ENCODE data around the gene DESI1.
"Not testable (repeated sequence)": the region's sequence is repeated elsewhere in the genome, so short reads cannot be mapped to it uniquely, and the experiment has no call there.

Gene DESI1

GRCh38 chr22:41638748-41639147 is 17.9 kb upstream of the DESI1 start:
- H3K79me2 ChIP-seq (ENCODE audit: insufficient read depth, low read length), result 0 out of 2 replicates have a peak, but pooled peaks cover 2% of the 10 kb centered on the region
- no peaks in the 10 kb centered on the region for H3K4me1 ChIP-seq (ENCODE audit: insufficient read depth, low read length, severe bottlenecking)
- H3K9ac ChIP-seq (ENCODE audit: low read length), result no peak overlapping the region
- no peaks in the 10 kb centered on the region for H3K27me3 ChIP-seq (ENCODE audit: insufficient read depth, low read length)
- no peaks in the 10 kb centered on the region for H3K9me3 ChIP-seq (ENCODE audit: low read length)
- H3K27ac ChIP-seq (ENCODE audit: low read depth, low read length, poor library complexity, severe bottlenecking), result no peak overlapping the region
- no peaks in the 10 kb centered on the region for H3F3A ChIP-seq (ENCODE audit: insufficient read depth, low read length)
- H4K20me1 ChIP-seq (ENCODE audit: insufficient read depth, low read length), result no peaks in the 10 kb centered on the region
- peaks cover 98% of the 10 kb centered on the region for H3K36me3 ChIP-seq (ENCODE audit: insufficient read depth, low read length)
- no peak overlapping the region for H2AFZ ChIP-seq (ENCODE audit: low read length)
- TF ChIP-seq, protein P1, sequence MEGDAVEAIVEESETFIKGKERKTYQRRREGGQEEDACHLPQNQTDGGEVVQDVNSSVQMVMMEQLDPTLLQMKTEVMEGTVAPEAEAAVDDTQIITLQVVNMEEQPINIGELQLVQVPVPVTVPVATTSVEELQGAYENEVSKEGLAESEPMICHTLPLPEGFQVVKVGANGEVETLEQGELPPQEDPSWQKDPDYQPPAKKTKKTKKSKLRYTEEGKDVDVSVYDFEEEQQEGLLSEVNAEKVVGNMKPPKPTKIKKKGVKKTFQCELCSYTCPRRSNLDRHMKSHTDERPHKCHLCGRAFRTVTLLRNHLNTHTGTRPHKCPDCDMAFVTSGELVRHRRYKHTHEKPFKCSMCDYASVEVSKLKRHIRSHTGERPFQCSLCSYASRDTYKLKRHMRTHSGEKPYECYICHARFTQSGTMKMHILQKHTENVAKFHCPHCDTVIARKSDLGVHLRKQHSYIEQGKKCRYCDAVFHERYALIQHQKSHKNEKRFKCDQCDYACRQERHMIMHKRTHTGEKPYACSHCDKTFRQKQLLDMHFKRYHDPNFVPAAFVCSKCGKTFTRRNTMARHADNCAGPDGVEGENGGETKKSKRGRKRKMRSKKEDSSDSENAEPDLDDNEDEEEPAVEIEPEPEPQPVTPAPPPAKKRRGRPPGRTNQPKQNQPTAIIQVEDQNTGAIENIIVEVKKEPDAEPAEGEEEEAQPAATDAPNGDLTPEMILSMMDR (IDR thresholded peaks at IDR 0.05; ENCODE audit: low read length), result no peak
- no peak for TF ChIP-seq EZH2 (IDR thresholded peaks at IDR 0.05; ENCODE audit: borderline replicate concordance, low read length)
- no peak overlapping the region for H3K4me2 ChIP-seq (ENCODE audit: low read length)
- H3K9me2 ChIP-seq (ENCODE audit: low read depth, low read length), result no peaks in the 10 kb centered on the region
- H3K4me3 ChIP-seq (ENCODE audit: low read depth, low read length, poor library complexity, severe bottlenecking), result no peak overlapping the region

DNA sequence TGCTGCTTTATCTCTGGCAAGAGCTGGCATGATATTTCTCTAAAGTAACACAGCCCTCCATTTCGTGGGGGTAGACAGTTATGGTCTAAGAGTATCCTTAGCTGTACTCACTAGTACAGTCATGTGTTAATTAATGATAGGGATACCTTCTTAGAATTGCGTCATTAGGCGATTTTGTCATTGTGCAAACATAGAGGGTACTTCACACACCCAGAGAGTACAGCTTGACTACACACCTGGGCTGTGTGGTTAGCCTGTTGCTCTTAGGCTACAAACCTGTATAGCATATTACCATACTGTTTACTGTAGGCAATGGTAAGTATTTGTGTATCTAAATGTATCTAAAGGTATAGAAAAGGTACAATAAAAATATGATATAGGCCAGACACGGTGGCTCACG is 17.3 kb upstream of the DESI1 start:
- H4K20me1 ChIP-seq (ENCODE audit: insufficient read depth, low read length), result no peaks in the 10 kb centered on the region
- TF ChIP-seq EZH2 (IDR thresholded peaks at IDR 0.05; ENCODE audit: borderline replicate concordance, low read length), result no peak
- TF ChIP-seq, protein P1 (IDR thresholded peaks at IDR 0.05; ENCODE audit: low read length), result no peak

GRCh38 chr22:41637623-41638022 is 16.8 kb upstream of the DESI1 start:
- H3K36me3 ChIP-seq (ENCODE audit: insufficient read depth, low read length), result peaks cover 96% of the 10 kb centered on the region
- not testable (repeated sequence) for H3K4me2 ChIP-seq (ENCODE audit: low read length)

More for the DNA sequence above, 17.3 kb upstream of the DESI1 start:
- Histone ChIP-seq H3K4me2 (ENCODE audit: low read length) (no peak overlapping the region), H3K4me1 (ENCODE audit: insufficient read depth, low read length, severe bottlenecking) (no peaks in the 10 kb centered on the region), H2AFZ (ENCODE audit: low read length) (no peak overlapping the region), H3K79me2 (ENCODE audit: insufficient read depth, low read length) (0 out of 2 replicates have a peak, but pooled peaks cover 2% of the 10 kb centered on the region), H3K9me3 (ENCODE audit: low read length) (no peaks in the 10 kb centered on the region), H3K27ac (ENCODE audit: low read depth, low read length, poor library complexity, severe bottlenecking) (no peak overlapping the region), H3K36me3 (ENCODE audit: insufficient read depth, low read length) (peaks cover 100% of the 10 kb centered on the region), H3F3A (ENCODE audit: insufficient read depth, low read length) (no peaks in the 10 kb centered on the region), H3K9me2 (ENCODE audit: low read depth, low read length) (no peaks in the 10 kb centered on the region), H3K9ac (ENCODE audit: low read length) (no peak overlapping the region), H3K4me3 (ENCODE audit: low read depth, low read length, poor library complexity, severe bottlenecking) (no peak overlapping the region), H3K27me3 (ENCODE audit: insufficient read depth, low read length) (no peaks in the 10 kb centered on the region)

DNA sequence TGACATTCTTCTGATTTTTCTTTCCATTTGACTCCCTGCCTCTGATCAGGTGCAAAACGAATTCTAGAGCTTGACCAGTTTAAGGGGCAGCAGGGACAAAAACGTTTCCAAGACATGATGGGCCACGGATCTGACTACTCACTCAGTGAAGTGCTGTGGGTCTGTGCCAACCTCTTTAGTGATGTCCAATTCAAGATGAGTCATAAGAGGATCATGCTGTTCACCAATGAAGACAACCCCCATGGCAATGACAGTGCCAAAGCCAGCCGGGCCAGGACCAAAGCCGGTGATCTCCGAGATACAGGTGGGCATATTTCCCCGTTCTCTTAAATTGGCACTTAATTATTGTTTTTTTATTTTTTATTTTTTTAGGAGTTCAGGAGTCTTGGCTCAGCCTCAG is 15.6 kb upstream of the DESI1 start:
- Histone ChIP-seq H3K9me3 (ENCODE audit: low read length) (no peaks in the 10 kb centered on the region), H2AFZ (ENCODE audit: low read length) (no peak overlapping the region), H3K27me3 (ENCODE audit: insufficient read depth, low read length) (no peaks in the 10 kb centered on the region), H3K4me2 (ENCODE audit: low read length) (no peak overlapping the region), H3K9me2 (ENCODE audit: low read depth, low read length) (no peaks in the 10 kb centered on the region), H3K9ac (ENCODE audit: low read length) (no peak overlapping the region), H3K4me1 (ENCODE audit: insufficient read depth, low read length, severe bottlenecking) (no peaks in the 10 kb centered on the region), H3K36me3 (ENCODE audit: insufficient read depth, low read length) (peaks cover 93% of the 10 kb centered on the region), H4K20me1 (ENCODE audit: insufficient read depth, low read length) (no peaks in the 10 kb centered on the region), H3K4me3 (ENCODE audit: low read depth, low read length, poor library complexity, severe bottlenecking) (no peak overlapping the region), H3K27ac (ENCODE audit: low read depth, low read length, poor library complexity, severe bottlenecking) (no peak overlapping the region), H3F3A (ENCODE audit: insufficient read depth, low read length) (no peaks in the 10 kb centered on the region), H3K79me2 (ENCODE audit: insufficient read depth, low read length) (0 out of 2 replicates have a peak, but pooled peaks cover 2% of the 10 kb centered on the region)
- TF ChIP-seq, protein P1 (IDR thresholded peaks at IDR 0.05; ENCODE audit: low read length), result no peak
- TF ChIP-seq EZH2 (IDR thresholded peaks at IDR 0.05; ENCODE audit: borderline replicate concordance, low read length), result no peak

More at GRCh38 chr22:41637623-41638022, 16.8 kb upstream of the DESI1 start:
- not testable (repeated sequence) for H2AFZ ChIP-seq (ENCODE audit: low read length); H3F3A ChIP-seq (ENCODE audit: insufficient read depth, low read length); H3K9me3 ChIP-seq (ENCODE audit: low read length); H3K27me3 ChIP-seq (ENCODE audit: insufficient read depth, low read length); H3K4me1 ChIP-seq (ENCODE audit: insufficient read depth, low read length, severe bottlenecking); H3K4me3 ChIP-seq (ENCODE audit: low read depth, low read length, poor library complexity, severe bottlenecking); H4K20me1 ChIP-seq (ENCODE audit: insufficient read depth, low read length); H3K9ac ChIP-seq (ENCODE audit: low read length); H3K79me2 ChIP-seq (ENCODE audit: insufficient read depth, low read length); H3K9me2 ChIP-seq (ENCODE audit: low read depth, low read length); H3K27ac ChIP-seq (ENCODE audit: low read depth, low read length, poor library complexity, severe bottlenecking)

GRCh38 chr22:41634610-41635009 is 13.8 kb upstream of the DESI1 start:
- H3F3A ChIP-seq (ENCODE audit: insufficient read depth, low read length); H3K27ac ChIP-seq (ENCODE audit: low read depth, low read length, poor library complexity, severe bottlenecking); H3K9me3 ChIP-seq (ENCODE audit: low read length); H3K9me2 ChIP-seq (ENCODE audit: low read depth, low read length); H2AFZ ChIP-seq (ENCODE audit: low read length); H4K20me1 ChIP-seq (ENCODE audit: insufficient read depth, low read length); H3K4me1 ChIP-seq (ENCODE audit: insufficient read depth, low read length, severe bottlenecking); H3K27me3 ChIP-seq (ENCODE audit: insufficient read depth, low read length); H3K79me2 ChIP-seq (ENCODE audit: insufficient read depth, low read length); H3K4me3 ChIP-seq (ENCODE audit: low read depth, low read length, poor library complexity, severe bottlenecking); H3K9ac ChIP-seq (ENCODE audit: low read length); H3K4me2 ChIP-seq (ENCODE audit: low read length): not testable (repeated sequence)
- H3K36me3 ChIP-seq (ENCODE audit: insufficient read depth, low read length), result peaks cover 90% of the 10 kb centered on the region
